Loucy (cell line): ENCODE measurements around the gene CXXC1.
"Not testable (repeated sequence)": the region's sequence is repeated elsewhere in the genome, so short reads cannot be mapped to it uniquely, and the experiment has no call there.

Source experiments
- H2AFZ ChIP-seq: fragments of 200-600 bp; sonication (generic); 2 replicates; pipeline ENCODE4 v1.6.0; 2016; ENCODE audit warnings: antibody characterized with exemption, mild to moderate bottlenecking, low read length, moderate library complexity
- H3F3A ChIP-seq: fragments of 200-600 bp; 2 replicates; pipeline ENCODE4 v1.6.0; 2016; ENCODE audit warnings: antibody characterized with exemption, low read depth, mild to moderate bottlenecking
- H3K27me3 ChIP-seq: fragments of 200-600 bp; sonication (generic); 2 replicates; pipeline ENCODE4 v1.6.1; 2014; ENCODE audit warnings: low read length, mild to moderate bottlenecking; ENCODE audit not compliant: insufficient read depth, poor library complexity, severe bottlenecking
- H3K36me3 ChIP-seq: fragments of 200-600 bp; sonication (generic); 2 replicates; pipeline ENCODE4 v1.6.1; 2016; ENCODE audit warnings: low read length; ENCODE audit not compliant: insufficient read depth
- H3K4me1 ChIP-seq: fragments of 200-600 bp; sonication (generic); 2 replicates; pipeline ENCODE4 v1.5.1; 2014; ENCODE audit warnings: low read length, mild to moderate bottlenecking; ENCODE audit not compliant: insufficient read depth, poor library complexity, severe bottlenecking
- H3K4me2 ChIP-seq: fragments of 200-600 bp; sonication (generic); 2 replicates; pipeline ENCODE4 v1.6.0; 2014; ENCODE audit warnings: antibody characterized with exemption, low read length, low read depth, mild to moderate bottlenecking; ENCODE audit not compliant: poor library complexity, severe bottlenecking
- H3K4me3 ChIP-seq: fragments of 200-600 bp; sonication (generic); 2 replicates; pipeline ENCODE4 v1.5.1; 2014; ENCODE audit warnings: low read length, mild to moderate bottlenecking, mixed read lengths; ENCODE audit not compliant: poor library complexity, severe bottlenecking
- H3K79me2 ChIP-seq: fragments of 200-600 bp; sonication (generic); 2 replicates; pipeline ENCODE4 v1.6.1; 2014; ENCODE audit warnings: low read length; ENCODE audit not compliant: insufficient read depth
- H3K9ac ChIP-seq: fragments of 200-600 bp; sonication (generic); 2 replicates; pipeline ENCODE4 v1.6.0; 2014; ENCODE audit warnings: mild to moderate bottlenecking, low read depth, low read length, moderate library complexity; ENCODE audit not compliant: poor library complexity, severe bottlenecking
- H3K9me2 ChIP-seq: fragments of 200-600 bp; sonication (generic); replicated peaks from 2 replicates; pipeline ENCODE4 v1.6.1; 2016; ENCODE audit warnings: low read depth, low read length, mixed read lengths
- H3K9me3 ChIP-seq: fragments of 200-600 bp; sonication (generic); 2 replicates; pipeline ENCODE4 v1.6.1; 2014; ENCODE audit warnings: mild to moderate bottlenecking, antibody characterized with exemption, low read length, low read depth; ENCODE audit not compliant: insufficient read depth
- H4K20me1 ChIP-seq: fragments of 200-600 bp; sonication (generic); 2 replicates; pipeline ENCODE4 v1.6.0; 2014; ENCODE audit warnings: antibody characterized with exemption, low read length, mild to moderate bottlenecking; ENCODE audit not compliant: insufficient read depth, poor library complexity, severe bottlenecking
- EZH2phosphoT487 ChIP-seq: fragments of 200-600 bp; IDR thresholded peaks from 2 replicates; pipeline ENCODE4 v1.6.1; 2018; ENCODE audit warnings: antibody characterized with exemption, mild to moderate bottlenecking, moderate library complexity, borderline replicate concordance
- TF ChIP-seq, protein P1 (sequence below): fragments of 200-600 bp; sonication (generic); conservative IDR thresholded peaks from 2 replicates; pipeline ENCODE4 v1.5.1; 2014; ENCODE audit warnings: mild to moderate bottlenecking, antibody characterized with exemption, low read length

Gene CXXC1

GRCh38 chr18:50250935-50251334 lies 36.6 kb downstream of the CXXC1 start:
- H4K20me1 ChIP-seq = no peaks in the 10 kb centered on the region
- no peaks in the 10 kb centered on the region for H3K79me2 ChIP-seq
- H3F3A ChIP-seq = no peaks in the 10 kb centered on the region
- no peaks in the 10 kb centered on the region for H3K4me1 ChIP-seq
- TF ChIP-seq, protein P1, sequence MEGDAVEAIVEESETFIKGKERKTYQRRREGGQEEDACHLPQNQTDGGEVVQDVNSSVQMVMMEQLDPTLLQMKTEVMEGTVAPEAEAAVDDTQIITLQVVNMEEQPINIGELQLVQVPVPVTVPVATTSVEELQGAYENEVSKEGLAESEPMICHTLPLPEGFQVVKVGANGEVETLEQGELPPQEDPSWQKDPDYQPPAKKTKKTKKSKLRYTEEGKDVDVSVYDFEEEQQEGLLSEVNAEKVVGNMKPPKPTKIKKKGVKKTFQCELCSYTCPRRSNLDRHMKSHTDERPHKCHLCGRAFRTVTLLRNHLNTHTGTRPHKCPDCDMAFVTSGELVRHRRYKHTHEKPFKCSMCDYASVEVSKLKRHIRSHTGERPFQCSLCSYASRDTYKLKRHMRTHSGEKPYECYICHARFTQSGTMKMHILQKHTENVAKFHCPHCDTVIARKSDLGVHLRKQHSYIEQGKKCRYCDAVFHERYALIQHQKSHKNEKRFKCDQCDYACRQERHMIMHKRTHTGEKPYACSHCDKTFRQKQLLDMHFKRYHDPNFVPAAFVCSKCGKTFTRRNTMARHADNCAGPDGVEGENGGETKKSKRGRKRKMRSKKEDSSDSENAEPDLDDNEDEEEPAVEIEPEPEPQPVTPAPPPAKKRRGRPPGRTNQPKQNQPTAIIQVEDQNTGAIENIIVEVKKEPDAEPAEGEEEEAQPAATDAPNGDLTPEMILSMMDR = no peak
- TF ChIP-seq EZH2phosphoT487 = no peak
- H3K27me3 ChIP-seq = no peaks in the 10 kb centered on the region
- no peaks in the 10 kb centered on the region for H3K36me3 ChIP-seq
- H2AFZ ChIP-seq = no peak overlapping the region
- H3K4me2 ChIP-seq = no peak overlapping the region
- H3K4me3 ChIP-seq = no peak overlapping the region
- no peaks in the 10 kb centered on the region for H3K9me3 ChIP-seq
- H3K9me2 ChIP-seq = no peaks in the 10 kb centered on the region
- no peak overlapping the region for H3K9ac ChIP-seq

DNA sequence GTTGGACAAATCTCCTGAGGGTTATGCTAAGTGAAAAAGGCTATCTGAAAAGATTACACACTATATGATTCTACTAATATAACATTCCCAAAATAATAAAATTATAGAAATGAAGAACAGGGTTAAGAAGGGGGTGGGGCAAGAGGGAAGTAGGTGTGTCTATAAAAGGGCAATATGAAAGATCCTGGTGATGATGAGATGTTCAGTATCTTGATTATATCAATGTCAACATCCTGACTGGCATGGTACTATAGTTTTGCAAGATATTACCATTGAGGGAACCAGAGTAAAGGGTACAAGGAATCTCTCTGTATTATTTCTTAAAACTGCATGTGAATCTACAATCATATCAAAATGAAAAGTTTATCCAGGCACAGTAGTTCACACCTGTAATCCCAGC lies 37.9 kb downstream of the CXXC1 start:
- H3F3A ChIP-seq = no peaks in the 10 kb centered on the region
- no peaks in the 10 kb centered on the region for H3K4me1 ChIP-seq

DNA sequence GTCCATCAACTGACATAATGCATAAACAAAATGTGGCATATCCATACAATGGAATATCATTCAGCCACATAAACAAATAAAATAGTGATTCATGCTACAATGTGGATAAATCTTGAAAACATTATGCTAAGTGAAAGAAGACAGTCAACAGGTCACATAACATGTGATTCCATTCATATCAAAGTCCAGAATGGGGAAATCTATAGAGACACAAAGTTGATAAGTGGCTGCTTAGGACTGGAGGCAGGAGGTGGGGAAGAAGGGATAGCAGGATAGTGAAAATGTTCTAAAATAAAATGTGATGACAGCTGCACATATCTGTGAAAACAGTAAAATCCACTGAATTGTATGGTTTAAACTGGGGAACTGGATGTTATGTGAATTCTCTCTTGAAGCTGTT lies 39.9 kb downstream of the CXXC1 start:
- Histone ChIP-seq H4K20me1 (no peaks in the 10 kb centered on the region), H3K4me3 (no peak overlapping the region), H2AFZ (no peak overlapping the region), H3K36me3 (no peaks in the 10 kb centered on the region), H3K9me3 (no peaks in the 10 kb centered on the region), H3F3A (no peaks in the 10 kb centered on the region), H3K4me1 (no peaks in the 10 kb centered on the region), H3K27me3 (no peaks in the 10 kb centered on the region), H3K9me2 (no peaks in the 10 kb centered on the region), H3K9ac (no peak overlapping the region), H3K4me2 (no peak overlapping the region), H3K79me2 (no peaks in the 10 kb centered on the region)
- TF ChIP-seq, protein P1 = no peak
- no peak for TF ChIP-seq EZH2phosphoT487

More for the DNA sequence above, 37.9 kb downstream of the CXXC1 start:
- H2AFZ ChIP-seq = no peak overlapping the region
- no peak overlapping the region for H3K9ac ChIP-seq
- H3K79me2 ChIP-seq = no peaks in the 10 kb centered on the region
- no peaks in the 10 kb centered on the region for H3K36me3 ChIP-seq
- H3K9me2 ChIP-seq = no peaks in the 10 kb centered on the region
- no peaks in the 10 kb centered on the region for H3K9me3 ChIP-seq
- H4K20me1 ChIP-seq = no peaks in the 10 kb centered on the region
- H3K4me2 ChIP-seq = no peak overlapping the region
- H3K4me3 ChIP-seq = no peak overlapping the region
- H3K27me3 ChIP-seq = no peaks in the 10 kb centered on the region
- TF ChIP-seq EZH2phosphoT487 = no peak
- TF ChIP-seq, protein P1 = no peak

GRCh38 chr18:50241768-50242167 lies 45.7 kb downstream of the CXXC1 start:
- not testable (repeated sequence) for H3K27me3 ChIP-seq, H3K9me2 ChIP-seq, H4K20me1 ChIP-seq, H3K4me1 ChIP-seq, H3K4me2 ChIP-seq, H3K36me3 ChIP-seq, H3K79me2 ChIP-seq, H3K9me3 ChIP-seq, H3F3A ChIP-seq, H3K9ac ChIP-seq, H2AFZ ChIP-seq, H3K4me3 ChIP-seq
